ENCODE measurements around the gene PPP2R1A.

- TF ChIP-seq CTCF (IDR thresholded peaks at IDR 0.05) (no peak), POLR2A (IDR thresholded peaks at IDR 0.05) (no peak), EP300 (IDR thresholded peaks at IDR 0.05) (no peak)
Measured at GRCh38 chr19:52211203-52211602, 21.4 kb downstream of the PPP2R1A start.
